Measurements from ENCODE around the gene TTC23.

Gene TTC23, protein sequence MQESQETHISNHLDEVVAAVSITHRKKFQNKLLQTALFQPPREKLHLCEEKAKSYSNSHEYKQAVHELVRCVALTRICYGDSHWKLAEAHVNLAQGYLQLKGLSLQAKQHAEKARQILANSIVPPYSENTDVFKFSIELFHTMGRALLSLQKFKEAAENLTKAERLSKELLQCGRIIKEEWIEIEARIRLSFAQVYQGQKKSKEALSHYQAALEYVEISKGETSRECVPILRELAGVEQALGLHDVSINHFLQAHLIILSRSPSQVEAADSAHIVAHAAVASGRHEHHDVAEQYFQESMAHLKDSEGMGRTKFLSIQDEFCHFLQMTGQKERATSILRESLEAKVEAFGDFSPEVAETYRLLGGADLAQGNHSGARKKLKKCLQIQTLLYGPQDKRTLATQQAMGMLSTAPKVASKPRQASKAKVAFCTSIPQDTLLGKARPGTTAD

DNA sequence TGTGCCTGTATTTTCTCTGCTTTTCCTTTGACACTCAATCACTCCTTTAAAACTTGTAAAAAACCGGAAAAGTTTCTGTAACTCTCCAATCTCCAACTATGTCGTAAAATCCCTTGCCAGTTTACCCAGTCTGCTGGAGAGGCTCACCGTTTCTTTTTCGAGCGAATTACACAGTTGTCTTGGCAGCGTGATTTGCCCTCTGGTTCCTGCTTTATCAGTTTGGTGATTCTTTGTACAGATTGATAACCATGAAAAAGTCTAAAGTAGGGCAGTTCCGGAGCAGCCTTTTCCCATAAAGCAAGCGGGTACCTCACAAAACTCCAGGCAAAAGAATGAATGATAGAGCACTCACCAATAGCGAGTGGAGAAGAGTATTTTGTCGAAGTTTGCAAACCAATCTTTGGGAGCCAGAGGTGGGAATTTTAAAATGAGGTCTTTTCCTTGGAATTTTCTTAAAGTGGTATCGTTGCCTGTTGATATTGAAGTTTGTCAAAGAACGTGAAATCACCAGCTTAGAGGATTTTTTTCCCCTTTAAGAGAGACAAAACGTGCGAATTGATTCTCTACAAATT, at the start of gene TTC23:
Gene TTC23 (minus strand): TSS at position 312 of the 572 bp plus-strand sequence. CDS start 20,869 bp downstream, outside the sequence.
- DNase-seq (ENCODE audit: low read depth): peak; percentile 56

DNA sequence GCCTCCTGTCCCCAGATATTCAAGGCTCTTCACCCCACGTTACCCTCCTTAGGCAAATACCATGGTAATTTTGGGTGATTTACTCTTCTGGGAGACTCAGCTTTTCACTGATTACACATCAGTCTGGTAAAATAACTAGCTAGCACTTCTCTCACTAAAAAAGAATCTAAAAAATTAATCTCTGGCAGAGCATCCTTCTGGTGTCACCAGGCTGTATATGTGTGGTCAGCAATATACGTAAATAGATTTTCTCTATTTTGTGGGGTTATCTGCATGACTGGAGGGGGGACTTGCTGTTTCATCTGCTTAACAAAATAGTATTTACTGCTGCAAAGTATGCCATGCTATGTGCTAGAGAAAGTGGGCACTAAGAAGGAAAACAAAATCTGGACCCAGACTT, 47.0 kb upstream of the TTC23 start:
- DNase-seq (ENCODE audit: low read depth): no peak

DNA sequence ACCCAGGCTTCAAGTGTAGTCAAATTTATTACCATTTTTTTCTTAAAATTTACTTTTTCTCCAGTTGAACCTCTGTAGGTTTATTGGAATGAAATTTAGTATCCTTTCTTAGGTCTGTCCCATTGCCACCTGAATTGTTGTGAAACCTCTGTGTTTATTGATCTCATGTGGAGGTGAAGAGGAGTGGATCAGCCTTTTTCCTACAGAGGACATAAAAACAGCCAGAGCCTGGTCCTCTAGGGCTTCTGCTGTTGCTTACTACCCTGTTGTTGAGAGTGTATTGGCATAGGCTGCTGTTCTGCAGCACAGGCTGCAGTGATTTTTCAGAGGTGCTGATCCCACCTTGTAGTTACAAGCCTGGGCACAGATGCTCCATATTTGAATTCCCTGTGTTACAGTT, 46.5 kb upstream of the TTC23 start:
- no peak for DNase-seq (ENCODE audit: low read depth)

DNA sequence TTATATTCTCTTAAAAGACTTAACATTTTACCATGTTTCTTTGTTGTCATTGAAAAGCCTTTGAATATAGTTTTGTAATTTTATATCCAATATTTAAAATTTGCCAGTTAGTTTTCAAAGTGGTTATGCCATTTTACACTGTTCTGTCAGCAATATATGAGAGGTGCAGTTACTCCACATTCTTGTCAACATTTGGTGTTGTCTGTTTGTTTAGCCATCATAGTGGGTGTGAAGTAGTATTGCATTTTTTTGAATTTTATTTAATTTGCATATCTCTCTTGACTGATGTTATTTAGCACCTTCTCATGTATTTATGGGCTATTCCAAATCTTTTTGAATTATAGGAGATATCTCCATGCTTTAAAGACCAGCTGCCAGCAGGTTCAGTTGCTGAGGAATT, 42.3 kb upstream of the TTC23 start:
- no peak for DNase-seq (ENCODE audit: low read depth)

DNA sequence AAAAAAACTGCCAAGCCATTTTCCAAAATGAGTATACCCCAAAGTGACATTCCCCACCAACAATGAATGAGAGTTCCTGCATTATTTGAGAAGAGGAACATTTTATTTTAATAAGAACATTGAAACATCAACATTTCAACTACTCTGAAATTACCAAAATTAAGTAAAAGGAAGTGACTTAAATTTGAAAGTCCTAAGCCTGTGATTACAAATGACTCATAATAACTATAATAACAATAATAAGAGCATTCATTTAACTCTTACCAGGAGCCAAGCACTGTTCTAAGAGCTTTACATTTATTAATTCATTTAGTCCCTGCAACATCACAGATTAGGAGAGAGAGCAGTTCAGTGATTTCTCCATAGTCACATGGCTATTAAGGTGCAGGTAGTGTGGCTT, 34.3 kb upstream of the TTC23 start:
- no peak for DNase-seq (ENCODE audit: low read depth)

DNA sequence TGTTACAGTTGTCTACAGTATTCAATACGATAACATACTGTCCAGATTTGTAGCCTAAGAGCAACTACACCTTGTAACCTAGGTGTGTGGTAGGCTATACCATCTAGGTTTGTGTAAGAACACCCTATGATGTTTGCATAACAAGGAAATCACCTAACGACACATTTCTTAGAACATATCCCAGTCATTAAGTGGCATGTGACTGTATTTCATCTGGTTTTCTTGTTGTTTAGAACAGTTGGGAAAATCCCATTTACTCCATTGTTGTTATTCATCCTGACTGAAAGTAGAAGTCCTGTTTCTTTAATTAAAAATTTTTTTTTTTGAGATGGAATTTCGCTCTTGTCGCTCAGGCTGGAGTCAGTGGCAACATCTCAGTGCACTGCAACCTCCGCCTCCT, 33.2 kb upstream of the TTC23 start:
- DNase-seq (ENCODE audit: low read depth): no peak

DNA sequence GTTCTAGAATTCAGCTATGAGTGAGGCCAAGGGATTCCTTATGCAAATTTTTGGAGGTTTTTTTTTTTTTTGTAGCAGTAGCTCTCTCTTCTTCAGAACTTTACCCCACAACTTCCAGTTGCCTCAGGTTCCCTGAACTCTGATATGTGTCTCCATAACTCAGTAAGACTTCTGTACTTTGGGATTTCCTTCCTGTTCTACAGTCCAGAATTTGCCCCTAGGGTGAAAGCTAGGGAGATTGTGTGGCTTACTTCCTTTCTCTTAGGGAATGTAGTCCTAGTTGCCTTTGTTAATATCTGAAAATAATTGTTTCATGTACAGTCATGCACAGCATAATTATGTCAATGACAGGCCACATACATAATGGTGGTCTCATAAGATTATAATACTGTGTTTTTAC, 32.7 kb upstream of the TTC23 start:
- no peak for DNase-seq (ENCODE audit: low read depth)

DNA sequence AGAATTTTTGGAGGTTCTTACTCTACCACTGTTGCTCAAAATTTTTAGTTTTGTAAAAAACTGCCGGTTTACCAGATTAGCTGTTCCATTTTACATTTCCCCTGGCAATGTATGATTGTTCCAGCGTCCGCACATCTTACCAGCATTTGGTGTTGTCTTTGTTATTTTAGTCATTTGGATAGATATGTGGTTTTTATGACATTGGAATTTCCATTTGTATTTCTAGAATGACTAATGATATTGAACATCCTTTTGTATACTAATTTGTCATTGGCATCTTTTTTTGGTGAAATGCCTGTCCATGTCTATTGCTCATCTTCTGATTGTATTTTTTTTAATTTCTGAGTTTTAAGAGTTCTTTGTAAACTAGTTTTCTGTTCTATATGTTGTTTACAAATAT, 30.4 kb upstream of the TTC23 start:
- no peak for DNase-seq (ENCODE audit: low read depth)

DNA sequence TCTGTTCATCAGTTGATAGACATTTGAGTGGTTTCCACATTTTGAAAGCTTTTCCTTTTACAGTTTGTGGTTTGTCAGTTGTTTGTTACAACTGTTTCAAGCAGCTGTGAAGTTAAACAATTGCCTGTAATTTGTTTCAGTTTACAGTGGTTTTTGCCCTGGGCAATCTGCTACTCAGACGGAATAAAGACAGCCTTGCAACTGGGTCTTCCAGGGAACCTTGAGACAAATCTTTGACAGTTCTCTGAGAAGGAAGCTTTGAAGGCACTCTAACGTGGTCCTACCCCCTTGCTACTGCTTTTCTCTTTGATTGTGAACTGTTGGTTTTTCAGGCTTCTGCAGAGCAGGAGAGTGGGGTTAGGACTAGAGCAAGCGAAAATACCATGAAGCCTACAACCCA, 29.9 kb upstream of the TTC23 start:
- no peak for DNase-seq (ENCODE audit: low read depth)

DNA sequence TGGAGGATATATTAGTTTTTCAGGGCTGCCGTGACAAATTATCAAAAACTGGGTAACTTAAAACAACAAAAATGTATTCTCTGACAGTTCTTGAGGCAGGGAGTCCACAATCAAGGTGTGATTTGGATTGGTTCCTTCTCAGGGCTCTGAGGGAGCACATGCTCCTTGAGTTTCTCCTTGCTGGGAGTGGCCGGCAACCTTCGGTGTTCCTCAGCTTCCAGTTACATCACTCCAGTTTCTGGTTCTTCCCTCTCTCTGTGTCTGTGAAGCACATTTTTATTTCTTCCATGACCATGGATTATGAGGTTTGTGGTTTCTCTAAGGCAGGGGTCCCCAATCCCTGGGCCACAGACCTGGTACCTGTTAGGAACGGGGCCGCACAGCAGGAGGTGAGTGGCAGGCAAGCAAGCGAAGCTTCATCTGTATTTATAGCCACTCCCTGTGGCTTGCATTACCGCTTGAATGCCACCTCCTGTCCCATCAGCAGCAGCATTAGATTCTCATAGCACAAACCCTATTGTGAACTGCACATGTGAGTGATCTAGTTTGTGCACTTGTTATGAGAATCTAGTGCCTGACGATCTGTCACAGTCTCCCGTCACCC, 26.2 kb upstream of the TTC23 start:
- DNase-seq (ENCODE audit: low read depth): no peak

DNA sequence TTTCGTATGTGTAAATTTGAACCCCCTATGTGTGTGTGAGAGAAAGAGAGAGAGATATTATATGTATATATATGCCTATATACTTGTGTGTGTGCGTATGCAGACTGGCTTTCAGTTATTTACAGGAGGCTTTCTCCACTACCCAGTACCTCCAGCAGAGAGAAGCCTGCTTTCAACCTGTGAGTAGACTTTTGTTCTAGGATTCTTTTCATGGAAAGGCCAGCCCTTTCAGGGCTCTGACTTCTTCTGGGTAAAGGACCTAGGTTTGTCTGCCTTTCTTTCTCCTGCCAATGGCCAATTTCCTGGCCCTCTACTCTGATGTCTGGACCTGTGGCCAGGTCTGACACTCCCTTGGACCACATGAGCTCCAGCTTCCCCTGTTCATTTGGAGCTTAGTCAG, 25.7 kb upstream of the TTC23 start:
- DNase-seq (ENCODE audit: low read depth): no peak

DNA sequence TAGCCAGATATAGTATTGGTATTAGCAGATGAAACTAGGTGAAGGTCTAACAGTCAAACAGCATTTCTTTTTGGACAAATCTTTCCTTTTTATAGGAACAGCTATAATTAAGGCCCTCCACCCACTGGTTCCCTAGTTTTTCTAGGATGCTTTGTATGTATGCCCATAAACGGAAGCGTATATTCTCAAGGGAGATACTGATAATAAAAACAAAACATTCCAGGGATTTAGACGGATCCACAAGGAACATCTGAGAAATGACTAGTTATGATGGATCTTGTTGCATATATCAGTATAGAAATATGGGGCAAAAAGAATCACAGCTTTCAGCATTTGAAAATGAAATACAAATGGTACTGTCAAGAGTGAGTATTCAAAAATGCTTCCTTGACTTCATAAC, 24.4 kb upstream of the TTC23 start:
- DNase-seq (ENCODE audit: low read depth): no peak

DNA sequence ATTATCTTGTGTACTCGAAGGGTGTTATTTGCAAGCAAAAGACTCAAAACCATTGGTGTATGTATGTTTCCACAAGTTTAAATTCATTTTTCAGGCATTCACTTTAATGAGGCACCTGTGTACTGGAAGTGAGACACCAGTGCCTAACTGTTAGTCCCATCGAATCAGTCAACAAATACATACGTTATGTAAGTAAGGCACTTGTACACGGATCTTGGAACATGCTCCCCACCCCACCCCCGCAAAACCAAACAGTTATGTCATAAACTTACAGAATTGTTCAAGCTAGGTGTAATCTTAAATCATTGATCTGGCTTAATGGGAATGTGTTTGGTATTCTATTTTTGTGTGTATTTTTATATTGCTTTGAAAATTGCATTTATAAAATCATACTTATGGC, 19.1 kb upstream of the TTC23 start:
- DNase-seq (ENCODE audit: low read depth): no peak

DNA sequence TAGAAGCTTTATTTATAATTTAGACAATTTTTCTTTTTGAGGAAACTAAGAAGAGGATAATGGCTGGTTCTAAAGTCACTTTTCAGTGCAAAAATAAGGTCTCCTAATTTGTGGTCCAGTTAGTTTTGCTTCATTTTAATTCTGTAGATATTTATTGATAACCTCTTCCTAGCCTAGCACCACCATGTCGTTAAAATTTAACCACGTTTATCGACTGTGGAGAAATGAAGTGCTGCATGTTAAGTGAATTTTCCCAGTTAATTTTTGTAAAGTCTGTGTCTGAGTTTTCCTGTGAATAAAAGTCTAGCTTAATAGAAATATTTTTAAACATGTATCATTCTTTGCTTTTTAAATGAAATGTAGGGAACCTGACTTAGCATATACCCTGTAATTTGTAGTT, 18.6 kb upstream of the TTC23 start:
- no peak for DNase-seq (ENCODE audit: low read depth)

DNA sequence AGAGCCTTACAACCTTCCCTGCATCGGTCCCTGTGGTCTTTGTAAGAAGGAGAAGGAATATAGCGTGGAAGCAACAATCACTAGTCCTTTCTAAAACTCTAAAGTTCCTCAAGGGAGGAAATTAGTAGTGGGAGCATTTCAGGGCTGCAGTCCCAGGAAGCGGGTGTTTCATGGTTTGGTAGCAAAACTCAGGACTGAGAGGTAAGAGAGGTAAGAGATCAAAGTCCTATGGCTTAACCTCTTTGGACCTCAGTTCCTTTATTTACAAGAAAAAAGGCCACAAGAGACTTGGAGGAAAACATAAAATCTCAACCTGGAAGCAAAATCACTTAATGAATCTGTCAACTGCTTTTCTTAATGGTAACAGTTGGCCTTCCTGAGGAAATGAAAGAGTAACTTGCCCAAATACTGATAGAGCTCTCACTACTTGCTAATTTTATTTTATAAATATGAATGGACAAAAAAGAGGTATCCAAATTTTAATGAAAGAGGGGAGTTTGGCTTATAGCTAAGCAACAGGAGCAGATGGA, 16.2 kb upstream of the TTC23 start:
- no peak for DNase-seq (ENCODE audit: low read depth)

DNA sequence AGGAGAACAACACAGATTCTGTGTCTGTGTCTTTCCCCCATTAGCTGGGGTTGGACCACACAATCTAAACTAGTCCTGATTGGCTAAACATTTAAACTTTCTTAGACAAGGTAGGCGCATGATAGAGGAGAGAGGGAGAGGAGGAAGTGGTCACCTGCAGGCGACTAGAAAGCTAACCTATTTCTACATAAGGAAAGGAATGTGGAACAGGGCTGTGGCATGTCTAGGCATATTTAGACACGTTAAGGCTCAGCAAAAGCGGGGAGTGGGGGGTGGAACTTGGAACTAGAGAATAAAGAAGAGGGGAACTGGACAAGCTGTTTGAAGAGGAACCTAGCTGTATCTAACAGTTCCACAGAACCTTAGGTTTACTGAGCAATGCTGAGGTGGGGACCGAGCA, 14.7 kb upstream of the TTC23 start:
- DNase-seq (ENCODE audit: low read depth): no peak

DNA sequence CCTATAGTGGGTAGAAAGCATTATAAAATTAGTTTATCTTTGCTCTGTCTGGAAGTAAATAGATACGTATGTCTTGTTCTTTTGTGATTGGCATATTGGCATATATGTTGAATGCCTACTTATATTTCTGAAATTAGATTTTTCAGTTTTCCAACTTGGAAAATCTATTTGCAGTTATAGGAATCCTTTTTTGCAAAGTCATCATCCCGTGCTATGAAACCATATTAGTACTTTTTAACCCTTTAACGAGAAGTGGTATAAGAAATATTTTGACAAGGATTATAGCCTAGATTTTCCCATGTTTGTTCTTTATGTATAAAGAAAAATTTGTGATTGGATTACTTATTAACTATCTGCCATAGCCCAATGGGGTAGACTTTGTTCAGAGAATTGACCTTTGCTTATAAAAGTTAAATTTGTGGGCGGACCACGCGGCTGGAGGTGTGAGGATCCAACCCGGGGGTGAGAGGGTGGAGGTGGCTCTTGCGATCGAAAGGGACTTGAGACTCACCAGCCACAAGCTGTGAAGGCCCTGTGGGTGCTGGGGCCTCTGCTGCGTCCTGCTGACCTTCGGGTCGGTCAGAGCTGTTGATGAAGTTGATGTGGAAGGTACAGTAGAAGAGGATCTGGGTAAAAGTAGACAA, 7.8 kb upstream of the TTC23 start:
- no peak for DNase-seq (ENCODE audit: low read depth)

DNA sequence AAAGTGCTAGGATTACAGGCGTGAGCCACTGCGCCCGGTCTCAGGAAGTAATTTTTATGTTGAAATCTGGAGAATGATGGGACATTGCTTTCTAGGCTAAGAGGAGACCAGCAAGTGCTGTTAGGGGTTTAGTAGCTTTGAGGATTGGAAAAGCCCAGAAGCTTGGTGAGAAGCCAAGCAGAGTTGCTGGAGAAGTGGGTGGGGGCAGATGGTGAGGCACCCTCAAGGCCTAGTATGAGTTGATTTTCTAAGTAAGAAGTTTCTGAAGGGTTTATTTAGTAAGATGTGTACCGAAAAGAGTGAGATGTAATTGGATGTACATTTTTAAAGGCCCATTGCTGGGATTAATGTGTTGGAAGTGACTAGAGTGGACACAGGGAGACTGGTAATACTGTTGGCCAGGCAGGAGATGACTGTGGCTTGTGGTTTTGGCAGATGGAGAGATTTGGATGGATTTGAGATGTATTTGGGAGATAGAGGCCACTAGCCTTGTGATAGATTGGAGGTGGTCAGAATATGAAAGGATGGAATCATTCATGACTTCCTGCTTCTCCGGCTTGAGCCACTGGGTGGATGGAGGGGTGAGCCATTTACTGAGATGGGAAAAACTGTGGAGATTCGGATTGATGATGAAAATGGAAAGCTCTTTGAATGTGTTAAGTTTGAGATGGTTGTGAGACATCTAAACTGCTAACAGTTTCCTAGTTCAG, 4.2 kb upstream of the TTC23 start:
- DNase-seq (ENCODE audit: low read depth): no peak

DNA sequence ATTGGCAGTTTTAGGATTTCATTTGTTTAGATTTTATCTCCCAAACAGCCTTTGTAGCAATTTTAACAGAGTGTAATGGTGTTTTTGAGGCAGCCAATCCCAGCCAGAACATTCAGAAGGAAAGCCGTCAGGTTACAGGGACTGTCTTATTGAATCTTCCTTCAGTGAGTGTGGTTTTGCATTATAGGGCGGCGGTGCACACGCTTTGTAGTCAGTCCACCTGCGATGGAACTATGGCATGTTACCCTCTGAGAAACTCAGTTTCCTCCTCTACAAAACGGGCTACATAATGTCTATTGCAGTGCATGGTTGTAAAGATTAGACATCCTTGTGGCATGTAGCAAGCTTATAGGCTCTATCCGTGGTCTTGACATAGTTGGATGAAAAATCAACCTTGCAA, 2.9 kb upstream of the TTC23 start:
- no peak for DNase-seq (ENCODE audit: low read depth)

DNA sequence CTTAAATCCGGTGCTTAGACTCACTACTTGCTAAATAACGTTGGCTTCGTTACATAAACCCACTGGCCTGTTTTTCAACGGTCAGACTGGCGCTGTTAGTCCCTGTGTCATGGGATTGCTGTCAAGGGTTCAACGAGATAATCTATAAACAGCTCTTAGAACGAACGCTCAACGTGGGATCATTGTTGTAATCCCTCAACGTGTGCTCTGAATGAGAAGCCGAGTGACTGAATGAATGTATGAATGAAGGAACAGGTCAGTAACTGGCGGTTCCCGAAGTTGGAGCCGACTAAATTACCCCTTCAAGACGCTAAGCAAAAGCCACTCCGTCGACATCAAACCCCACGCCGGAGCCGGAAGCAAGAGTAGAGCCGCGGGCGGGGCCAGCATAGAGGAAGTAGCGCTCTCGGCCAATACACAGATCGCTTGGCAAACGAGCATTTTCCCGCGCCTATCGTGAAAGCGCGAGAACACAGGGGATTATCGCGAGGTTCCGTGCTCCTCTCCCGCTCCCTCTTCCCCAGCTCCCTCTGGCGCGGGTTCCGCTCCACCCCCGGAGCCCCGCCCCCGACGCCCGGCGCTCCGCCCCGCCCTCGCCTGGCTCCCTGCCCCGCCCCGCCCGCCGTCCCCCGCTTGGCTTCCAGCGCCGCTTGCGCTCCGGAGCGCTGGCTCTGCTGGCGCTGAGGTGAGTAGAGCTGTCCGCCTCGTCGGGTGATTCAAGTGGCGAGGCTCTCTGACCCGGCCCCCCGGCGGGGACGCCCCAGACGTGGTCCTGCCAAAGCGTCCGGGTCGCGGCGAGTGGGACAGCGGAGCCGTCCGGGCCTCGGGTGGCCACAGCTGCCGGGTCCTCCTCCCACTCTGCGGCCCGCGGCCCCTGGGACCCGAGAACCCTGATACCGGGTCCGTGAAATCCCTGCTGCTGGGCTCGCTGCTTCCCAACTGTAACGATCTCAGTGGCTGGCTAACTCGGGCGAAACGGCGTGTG, 1.8 kb upstream of the TTC23 start, which contains the start of gene LRRC28:
Gene LRRC28 (plus strand): TSS at position 625 of the 985 bp plus-strand sequence. CDS start 4,477 bp downstream, outside the sequence.
- peak; percentile 93 for DNase-seq (ENCODE audit: low read depth)

DNA sequence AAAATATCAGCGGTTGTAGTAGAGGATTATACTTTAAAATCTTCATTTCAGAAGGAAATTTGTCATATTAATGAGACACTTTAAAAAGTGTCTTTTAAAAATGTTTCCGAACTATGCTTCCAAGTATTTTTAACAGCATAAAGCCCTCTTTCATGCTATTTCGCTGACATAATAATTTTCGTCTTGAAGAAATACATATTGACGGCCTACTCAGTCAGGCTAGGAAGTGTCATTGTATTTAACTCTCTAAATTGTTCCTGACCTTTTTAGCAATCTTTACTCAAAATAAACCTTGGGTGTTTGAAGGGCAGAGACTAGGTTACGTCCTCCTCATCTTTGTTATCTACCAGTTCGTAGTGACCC, 1.1 kb upstream of the TTC23 start:
- DNase-seq (ENCODE audit: low read depth): no peak
